Smooth muscle cell (in vitro differentiated cells): ENCODE measurements around the gene CEP72. TPM values are rescaled to one million over a fixed set of nuclear protein-coding genes. Genes with fewer than 3 reads are reported as not detected.
"Not testable (repeated sequence)": the region's sequence is repeated elsewhere in the genome, so short reads cannot be mapped to it uniquely, and the experiment has no call there.

Experiments used
- DNase-seq: peaks from one replicate; lab custom pipeline; 2025; ENCODE audit not compliant: unreplicated experiment; lab: John Stamatoyannopoulos, UW
- H2AFZ ChIP-seq: fragments of 200-600 bp; sonication (generic); 2 replicates; pipeline ENCODE4 v1.6.0; 2016; ENCODE audit warnings: antibody characterized with exemption, low read depth, mild to moderate bottlenecking
- H3F3A ChIP-seq: fragments of 200-600 bp; sonication (generic); 2 replicates; pipeline ENCODE4 v1.6.0; 2017; ENCODE audit warnings: antibody characterized with exemption, low read depth
- H3K27ac ChIP-seq: fragments of 200-600 bp; sonication (generic); 2 replicates; pipeline ENCODE4 v1.5.1; 2016; ENCODE audit warnings: low read depth, mild to moderate bottlenecking
- H3K27me3 ChIP-seq: fragments of 200-600 bp; sonication (generic); 2 replicates; pipeline ENCODE4 v1.6.1; 2016; ENCODE audit warnings: low read depth, mild to moderate bottlenecking
- H3K36me3 ChIP-seq: fragments of 200-600 bp; sonication (generic); 2 replicates; pipeline ENCODE4 v1.5.1; 2016; ENCODE audit warnings: low read depth
- H3K4me1 ChIP-seq: fragments of 200-600 bp; sonication (generic); 2 replicates; pipeline ENCODE4 v1.5.1; 2016; ENCODE audit warnings: low read depth
- H3K4me2 ChIP-seq: fragments of 200-600 bp; sonication (generic); 2 replicates; pipeline ENCODE4 v1.6.0; 2016; ENCODE audit warnings: mild to moderate bottlenecking
- H3K4me3 ChIP-seq: fragments of 200-600 bp; sonication (generic); 2 replicates; pipeline ENCODE4 v1.5.1; 2016; ENCODE audit warnings: mild to moderate bottlenecking
- H3K79me2 ChIP-seq: fragments of 200-600 bp; sonication (generic); 2 replicates; pipeline ENCODE4 v1.6.0; 2016; ENCODE audit warnings: low read depth, mild to moderate bottlenecking
- H3K9ac ChIP-seq: fragments of 200-600 bp; sonication (generic); 2 replicates; pipeline ENCODE4 v1.6.0; 2016; ENCODE audit warnings: low read depth
- H3K9me3 ChIP-seq: fragments of 200-600 bp; sonication (generic); replicated peaks from 2 replicates; pipeline ENCODE4 v1.5.1; 2016; ENCODE audit warnings: low read depth
- H4K20me1 ChIP-seq: fragments of 200-600 bp; sonication (generic); 2 replicates; pipeline ENCODE4 v1.6.0; 2016; ENCODE audit warnings: low read depth
- CTCF ChIP-seq: fragments of 200-600 bp; sonication (generic); IDR thresholded peaks from 2 replicates; pipeline ENCODE4 v1.5.1; 2017; ENCODE audit warnings: borderline replicate concordance, mild to moderate bottlenecking, antibody characterized with exemption; ENCODE audit not compliant: insufficient read depth, poor library complexity, severe bottlenecking
- WGBS: methylation state at CpG from one replicate; pipeline ENCODE4 v1.1.7; 2016; ENCODE audit warnings: low lambda C conversion rate; 5-methylcytosine and 5-hydroxymethylcytosine counted together
- polyA plus RNA-seq: library from polyadenylated mRNA; unstranded; fragments of >200 nt; fragmentation: Nextera tagmentation; extraction: Ambion mirVana; gene quantifications from 2 replicates; pipeline ENCODE4 v1.2.1, GENCODE V29; 2016
- total RNA-seq: library from RNA; depleted of rRNA; stranded (reverse); fragments of >200 nt; gene quantifications from 2 replicates; pipeline ENCODE4 v1.2.3, GENCODE V29; 2014

Gene CEP72
- total and polyA plus RNA-seq, 2 experiments from 2014 or later, result 2.7 to 4.0 TPM

- Histone ChIP-seq H3K9me3 (no peaks in the 10 kb centered on the region), H3K27me3 (peaks cover 10% of the 10 kb centered on the region), H3K79me2 (no peaks in the 10 kb centered on the region), H3K4me1 (no peaks in the 10 kb centered on the region), H3K4me3 (no peak overlapping the region), H3K36me3 (no peaks in the 10 kb centered on the region), H3K27ac (no peak overlapping the region), H2AFZ (no peak overlapping the region), H3F3A (no peaks in the 10 kb centered on the region), H3K4me2 (no peak overlapping the region), H3K9ac (no peak overlapping the region), H4K20me1 (no peaks in the 10 kb centered on the region)
- TF ChIP-seq CTCF, result no peak
- no peak for DNase-seq
- 91% methylated on average over 30 of the region's 32 CpGs for WGBS
Observed at GRCh38 chr5:603081-603998, 8.8 kb upstream of the CEP72 start.

DNA sequence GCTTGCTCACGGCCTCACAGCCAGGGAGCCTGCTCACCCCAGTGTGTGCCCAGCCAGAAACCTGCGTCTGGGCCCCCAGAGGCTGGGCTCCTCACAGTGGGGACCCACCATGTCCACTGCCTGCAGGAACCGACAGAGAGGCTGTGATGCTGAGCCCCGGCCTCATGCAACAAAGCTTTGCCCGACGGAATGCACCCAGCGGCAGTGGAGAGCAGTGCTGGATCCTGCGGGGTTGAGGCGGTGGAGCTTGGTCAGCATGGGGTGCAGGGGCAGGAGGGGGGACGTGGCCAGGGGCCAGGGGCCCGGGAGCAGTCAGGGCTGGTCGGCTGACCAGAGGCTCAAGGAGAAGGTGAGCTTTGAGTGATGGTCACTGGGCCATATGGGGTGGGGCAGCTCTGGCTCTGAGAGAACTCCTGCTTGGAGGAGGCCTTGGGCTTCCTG, 7.7 kb upstream of the CEP72 start:
- H3F3A ChIP-seq, result no peaks in the 10 kb centered on the region
- no peak overlapping the region for H3K9ac ChIP-seq
- 89% methylated on average over 11 of the region's 12 CpGs for WGBS
- no peaks in the 10 kb centered on the region for H3K4me1 ChIP-seq
- TF ChIP-seq CTCF, result no peak
- H3K36me3 ChIP-seq, result no peaks in the 10 kb centered on the region
- no peaks in the 10 kb centered on the region for H3K79me2 ChIP-seq
- no peak overlapping the region for H3K4me3 ChIP-seq
- DNase-seq, result no peak
- no peak overlapping the region for H2AFZ ChIP-seq
- no peak overlapping the region for H3K27ac ChIP-seq
- H3K27me3 ChIP-seq, result no peaks in the 10 kb centered on the region
- H4K20me1 ChIP-seq, result no peaks in the 10 kb centered on the region
- H3K9me3 ChIP-seq, result no peaks in the 10 kb centered on the region
- H3K4me2 ChIP-seq, result no peak overlapping the region

DNA sequence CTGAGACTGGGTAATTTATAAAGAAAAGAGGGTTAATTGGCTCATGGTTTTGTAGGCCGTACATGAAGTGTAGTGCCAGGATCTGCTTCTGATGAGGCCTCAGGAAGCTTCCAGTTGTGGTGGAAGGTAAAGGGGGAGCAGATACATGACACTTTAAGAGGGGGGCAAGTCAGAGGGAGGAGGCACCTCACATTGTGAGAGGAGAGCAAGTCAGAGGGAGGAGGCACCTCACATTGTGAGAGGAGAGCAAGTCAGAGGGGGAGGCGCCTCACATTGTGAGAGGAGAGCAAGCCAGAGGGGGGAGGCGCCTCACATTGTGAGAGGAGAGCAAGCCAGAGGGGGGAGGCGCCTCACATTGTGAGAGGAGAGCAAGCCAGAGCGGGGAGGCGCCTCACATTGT, 7.0 kb upstream of the CEP72 start:
- H3K4me3 ChIP-seq, H3K4me2 ChIP-seq, H3K4me1 ChIP-seq, H3K36me3 ChIP-seq, H3F3A ChIP-seq, H3K27me3 ChIP-seq, H3K79me2 ChIP-seq, DNase-seq, H3K9me3 ChIP-seq, H2AFZ ChIP-seq, H4K20me1 ChIP-seq, H3K27ac ChIP-seq, H3K9ac ChIP-seq: not testable (repeated sequence)
- WGBS, result 97% methylated on average over 2 of the region's 6 CpGs

- no peak for TF ChIP-seq CTCF
- WGBS, result 94% methylated on average over 8 of the region's 8 CpGs
- no peak overlapping the region for H3K9ac ChIP-seq
- no peak overlapping the region for H3K27ac ChIP-seq
- no peaks in the 10 kb centered on the region for H3K4me1 ChIP-seq
- no peaks in the 10 kb centered on the region for H3F3A ChIP-seq
- no peaks in the 10 kb centered on the region for H3K36me3 ChIP-seq
- H2AFZ ChIP-seq, result no peak overlapping the region
- DNase-seq, result no peak
- no peaks in the 10 kb centered on the region for H3K27me3 ChIP-seq
- H3K79me2 ChIP-seq, result no peaks in the 10 kb centered on the region
- H3K4me2 ChIP-seq, result no peak overlapping the region
- H3K4me3 ChIP-seq, result no peak overlapping the region
- no peaks in the 10 kb centered on the region for H3K9me3 ChIP-seq
- no peaks in the 10 kb centered on the region for H4K20me1 ChIP-seq
Observed at GRCh38 chr5:606061-606460, 6.1 kb upstream of the CEP72 start.
